8988T (cell line): ENCODE measurements around the gene HES3.

ENCODE experiments used
- DNase-seq: peaks from one replicate; pipeline ENCODE4 v3.0.0; 2011

HES3 gene, protein sequence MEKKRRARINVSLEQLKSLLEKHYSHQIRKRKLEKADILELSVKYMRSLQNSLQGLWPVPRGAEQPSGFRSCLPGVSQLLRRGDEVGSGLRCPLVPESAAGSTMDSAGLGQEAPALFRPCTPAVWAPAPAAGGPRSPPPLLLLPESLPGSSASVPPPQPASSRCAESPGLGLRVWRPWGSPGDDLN

DNA sequence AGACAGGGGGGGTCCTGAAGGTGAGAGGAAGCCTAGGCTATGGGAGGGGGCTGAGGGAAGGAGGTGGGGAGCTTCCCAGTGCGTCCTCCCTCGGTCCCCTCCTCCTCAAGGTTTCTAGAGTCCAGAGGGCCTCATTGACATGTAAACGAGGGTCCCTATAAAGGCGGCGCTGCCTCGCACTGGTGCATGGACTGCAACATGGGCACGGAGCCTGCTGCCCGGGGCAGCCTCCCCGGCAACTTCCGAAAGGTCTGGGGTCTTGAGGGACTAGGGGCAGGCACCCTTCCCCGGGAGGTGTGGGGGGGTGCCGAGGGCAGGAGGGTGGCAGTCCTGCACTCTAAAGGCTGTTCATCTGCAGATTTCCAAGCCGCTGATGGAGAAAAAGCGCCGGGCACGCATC, at the start of gene HES3:
Gene HES3 (plus strand): TSS at position 187 of the 400 bp plus-strand sequence. CDS start 187 bp downstream, at position 374.
- no peak for DNase-seq

DNA sequence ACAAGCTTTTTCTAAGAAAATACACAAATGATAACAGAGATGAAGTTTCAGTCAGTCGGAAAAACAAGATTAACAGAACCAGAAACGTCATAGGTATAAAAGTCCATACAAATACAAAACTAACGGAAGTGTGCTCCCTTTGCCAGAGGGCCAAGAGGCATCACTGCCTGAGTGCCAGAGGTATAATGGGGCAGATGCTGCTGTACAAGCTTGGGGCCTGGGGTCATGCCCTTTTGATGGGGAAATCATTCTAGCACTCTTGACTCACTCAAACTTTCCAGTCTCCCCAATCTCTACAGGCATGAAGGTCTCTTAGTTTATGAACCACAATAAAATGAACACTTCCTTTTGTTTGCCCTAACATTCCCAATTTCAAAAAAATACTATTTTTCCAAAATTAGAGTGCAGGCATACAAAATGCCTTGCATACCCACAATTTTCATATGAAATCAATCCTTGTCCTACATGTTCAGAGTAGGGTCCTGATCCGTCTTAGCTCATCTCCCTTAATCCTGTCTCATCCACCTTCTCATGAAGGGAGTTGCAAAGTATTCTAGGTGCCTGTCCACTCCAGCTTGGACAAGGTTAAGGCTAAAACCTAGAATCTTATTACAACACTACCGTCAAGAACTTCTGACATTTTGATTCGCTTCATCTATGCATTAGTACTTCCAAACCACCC, 46.1 kb upstream of the HES3 start:
- no peak for DNase-seq

DNA sequence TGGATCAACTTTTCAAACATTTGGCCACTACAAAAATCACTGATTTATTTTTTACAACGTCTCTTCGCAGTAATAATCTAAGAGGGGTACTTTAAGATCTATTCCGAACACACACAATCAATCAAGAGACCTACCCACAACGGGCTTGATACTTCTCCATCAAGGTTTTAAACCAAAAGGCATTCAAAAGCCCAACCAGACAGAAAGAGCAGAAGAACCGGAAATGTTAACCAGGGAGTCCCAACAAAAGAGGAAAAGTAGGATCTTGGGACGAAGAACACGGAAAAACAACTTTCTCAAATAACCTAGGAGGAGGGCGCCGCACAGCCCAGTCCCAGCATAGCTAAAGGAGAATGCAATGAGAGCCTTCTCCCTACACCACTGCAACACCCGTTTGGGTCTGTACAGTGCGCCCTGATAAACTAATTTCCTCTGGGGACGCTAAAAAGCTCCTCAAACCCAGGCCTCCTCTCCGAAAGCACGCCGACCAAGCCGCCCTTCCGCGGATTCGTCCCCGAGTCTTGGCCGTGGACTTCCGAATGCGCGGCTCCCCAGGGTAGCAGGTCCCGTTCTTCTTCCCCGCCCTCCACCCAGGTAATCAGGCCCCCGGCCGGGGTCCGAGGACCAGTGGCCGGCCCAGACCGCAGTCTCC, 45.2 kb upstream of the HES3 start:
- no peak for DNase-seq

DNA sequence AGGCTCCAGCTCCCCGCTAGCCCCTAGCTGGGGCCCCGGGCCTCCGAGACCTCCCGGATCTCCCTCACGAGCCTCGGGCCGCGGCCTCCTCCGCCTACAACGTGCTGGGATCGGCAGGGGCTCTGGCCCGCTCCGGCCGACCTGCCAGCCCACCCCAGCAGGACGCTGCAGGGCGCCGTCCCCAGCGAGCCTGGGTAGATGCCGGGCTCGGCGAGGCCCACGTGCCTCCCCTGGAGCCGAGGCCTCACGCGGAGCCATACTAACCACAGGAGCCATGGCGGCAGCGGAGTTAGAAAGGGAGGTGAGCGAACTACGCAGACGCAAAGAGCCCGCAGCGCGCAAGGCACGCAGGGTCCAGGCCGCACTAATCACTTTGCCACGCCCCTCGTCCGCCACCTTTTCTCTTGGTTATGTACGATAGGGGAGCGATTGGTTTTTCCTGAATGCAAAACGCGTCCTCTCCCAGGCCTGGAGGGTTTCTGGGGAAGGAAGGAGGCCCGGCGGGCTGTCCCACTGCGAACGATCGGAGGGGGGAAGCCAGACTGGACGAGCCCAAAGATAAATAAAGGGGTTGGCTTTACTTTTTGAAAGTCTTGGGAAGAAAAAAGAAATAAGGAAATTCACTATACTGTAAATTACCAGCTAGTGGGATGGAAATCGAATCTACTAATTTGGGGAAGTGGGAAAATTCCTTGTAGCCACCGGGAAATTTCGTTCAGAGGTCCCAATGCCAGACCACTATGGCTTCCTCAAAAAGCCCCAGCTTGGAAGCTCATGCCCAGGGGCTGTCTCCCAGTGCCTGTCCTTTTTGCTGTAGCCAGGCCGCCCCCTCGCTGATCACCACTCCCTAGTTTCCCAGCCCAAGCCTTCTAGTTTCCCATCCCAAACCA, 44.4 kb upstream of the HES3 start, which contains the start of gene RPL22:
Gene RPL22 (minus strand): TSS at position 298 of the 890 bp plus-strand sequence. CDS start 22 bp downstream, at position 276.
- peak; percentile 76 for DNase-seq

DNA sequence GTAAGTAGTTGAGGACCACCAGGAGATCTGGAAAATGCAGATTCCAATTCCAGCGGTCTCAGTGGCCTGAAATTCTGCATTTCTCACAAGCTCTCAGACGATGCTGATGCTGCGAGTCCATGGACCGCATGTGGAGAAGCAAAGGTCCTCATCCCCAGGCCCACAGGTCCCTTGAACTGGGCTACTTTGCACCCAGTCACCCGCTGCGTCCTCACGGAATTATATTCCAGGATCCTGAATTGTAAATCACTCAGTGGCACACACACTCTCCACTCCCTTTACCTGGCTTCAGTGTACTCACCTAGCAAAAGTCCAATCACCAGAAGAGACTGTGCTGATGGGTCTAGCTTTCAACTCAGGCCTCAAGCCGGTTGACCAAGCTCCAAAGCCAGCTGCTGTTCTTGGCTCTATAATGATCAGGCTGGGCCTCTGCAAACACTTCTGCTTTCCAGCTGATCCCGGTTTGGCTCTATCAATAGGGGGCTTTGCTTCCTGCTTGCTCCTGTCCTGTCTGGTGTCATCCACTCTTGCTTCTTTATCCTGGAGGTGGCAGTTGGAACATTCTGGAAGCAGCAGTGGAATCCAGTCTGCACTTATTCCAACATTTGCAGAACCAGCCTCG, 43.7 kb upstream of the HES3 start:
- DNase-seq, result no peak

DNA sequence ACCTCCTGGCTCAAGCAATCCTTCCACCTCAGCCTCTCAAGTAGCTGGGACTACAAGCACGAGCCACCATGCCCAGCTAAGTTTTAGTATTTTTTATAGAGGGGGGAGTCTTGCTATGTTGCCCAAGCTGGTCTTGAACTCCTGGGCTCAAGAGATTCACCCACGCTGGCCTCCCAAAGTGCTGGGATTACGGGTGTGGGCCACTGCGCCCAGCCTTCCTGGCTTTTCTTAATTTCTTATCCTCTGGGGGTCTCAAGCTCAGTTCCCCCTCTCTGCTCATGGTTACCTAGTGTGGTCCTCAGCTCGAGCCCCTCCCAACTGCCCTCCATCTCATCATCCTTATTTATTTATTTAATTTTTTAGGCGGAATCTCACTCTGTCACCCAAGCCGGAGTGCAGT, 41.7 kb upstream of the HES3 start:
- no peak for DNase-seq

DNA sequence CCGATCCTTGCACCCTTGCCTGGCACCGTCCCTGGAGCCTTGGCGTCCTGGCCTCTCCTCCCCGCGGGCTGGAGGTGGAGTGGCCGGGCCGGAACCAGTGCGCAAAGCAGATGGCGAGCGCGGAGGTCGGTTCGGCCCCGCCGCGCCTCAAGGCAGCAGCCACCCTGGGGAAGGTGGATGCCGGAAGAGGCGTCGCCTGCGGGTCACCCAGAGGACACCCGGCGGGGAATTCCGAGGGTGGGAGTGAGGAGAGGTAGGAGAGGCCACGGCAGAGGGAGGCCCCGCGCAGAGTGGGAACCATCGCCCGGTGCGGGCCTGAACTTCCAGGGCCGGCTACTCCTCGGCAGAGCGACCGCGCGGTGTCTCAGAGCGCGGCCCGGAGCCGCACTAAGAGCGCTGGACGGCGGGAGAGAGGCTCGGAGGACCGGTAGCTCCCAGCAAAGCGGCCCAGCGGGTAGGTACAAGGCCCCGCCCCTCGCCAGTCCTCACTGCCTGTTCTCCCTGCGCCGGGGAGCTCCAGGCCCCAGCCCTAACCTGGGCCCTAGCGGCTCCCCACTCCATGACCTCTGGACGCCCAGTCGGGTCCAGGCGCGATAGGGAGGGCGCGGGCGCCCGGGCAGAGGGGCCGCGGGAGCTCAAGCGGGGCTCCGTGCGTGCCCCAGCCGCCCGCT, 38.0 kb upstream of the HES3 start, which contains the start of gene RNF207:
Gene RNF207 (plus strand): TSS at position 271 of the 671 bp plus-strand sequence. CDS start 417 bp downstream, outside the sequence.
- DNase-seq, result peak; percentile 95

DNA sequence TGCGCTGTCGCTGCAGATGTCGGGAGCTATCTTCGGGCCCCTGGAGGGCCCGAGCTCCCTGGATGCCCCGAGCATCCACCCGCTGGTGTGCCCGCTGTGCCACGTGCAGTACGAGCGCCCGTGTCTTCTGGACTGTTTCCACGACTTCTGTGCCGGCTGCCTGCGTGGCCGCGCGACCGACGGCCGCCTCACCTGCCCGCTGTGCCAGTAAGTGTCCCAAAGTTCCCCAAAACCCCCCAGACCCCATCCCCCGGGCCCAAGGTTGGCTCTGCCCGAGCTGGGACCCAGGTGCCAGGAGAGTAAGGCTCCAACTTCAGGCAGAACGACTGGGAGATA, 37.5 kb upstream of the HES3 start:
- no peak for DNase-seq

DNA sequence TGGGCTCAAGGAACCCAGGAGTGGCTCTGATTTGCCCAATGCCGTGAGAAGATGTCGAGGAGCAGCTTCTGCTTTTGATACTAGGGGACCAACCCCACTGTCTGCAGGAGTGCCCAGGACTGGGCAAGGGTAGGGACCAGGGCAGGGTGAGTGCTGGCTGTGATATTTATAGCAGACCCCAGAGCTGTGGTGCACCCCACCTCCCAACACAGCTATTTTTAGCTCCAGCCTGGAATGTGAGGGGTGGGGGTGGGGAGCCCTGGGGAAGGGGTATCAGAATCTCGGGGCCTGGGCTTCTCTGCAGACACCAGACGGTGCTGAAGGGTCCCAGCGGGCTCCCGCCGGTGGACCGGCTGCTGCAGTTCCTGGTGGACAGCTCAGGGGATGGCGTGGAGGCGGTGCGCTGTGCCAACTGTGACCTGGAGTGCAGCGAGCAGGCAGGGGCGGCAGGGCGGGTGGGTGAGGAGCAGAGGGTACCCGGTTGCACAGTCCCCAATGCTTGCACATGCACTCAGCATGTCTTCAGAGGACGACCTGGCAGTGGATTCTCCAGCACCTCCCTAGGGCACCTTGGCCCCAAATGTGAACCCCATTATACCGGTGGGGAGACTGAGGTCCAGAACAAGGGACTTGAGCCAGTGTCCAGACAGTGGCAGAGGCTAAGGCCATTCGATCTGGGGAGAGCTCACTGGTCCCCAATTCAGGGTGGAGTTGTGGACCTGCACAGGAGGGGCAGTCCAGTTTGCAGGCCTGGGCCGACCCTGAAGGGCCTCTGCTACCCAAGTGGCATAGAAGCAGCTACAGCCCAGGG, 36.7 kb upstream of the HES3 start:
- no peak for DNase-seq

DNA sequence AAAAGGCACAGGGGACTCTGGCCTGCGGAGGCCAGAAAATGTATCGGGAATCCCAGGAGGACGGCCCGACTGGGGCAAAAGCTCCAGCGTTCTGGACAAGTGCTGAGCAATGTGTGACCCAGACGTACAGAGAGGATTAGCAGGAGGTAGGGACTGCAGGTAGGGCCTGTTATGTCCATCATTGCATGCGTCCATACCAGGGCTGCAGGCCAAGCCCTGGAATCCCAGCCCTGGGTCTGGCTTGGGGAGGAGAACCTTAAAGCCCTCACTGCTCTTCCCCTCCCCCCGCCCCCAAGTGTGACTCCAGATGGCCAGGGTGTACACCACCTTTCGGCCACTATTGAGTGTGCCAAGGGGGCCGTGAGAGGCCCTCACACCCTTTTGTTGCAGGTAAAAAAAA, 36.1 kb upstream of the HES3 start:
- DNase-seq, result no peak

DNA sequence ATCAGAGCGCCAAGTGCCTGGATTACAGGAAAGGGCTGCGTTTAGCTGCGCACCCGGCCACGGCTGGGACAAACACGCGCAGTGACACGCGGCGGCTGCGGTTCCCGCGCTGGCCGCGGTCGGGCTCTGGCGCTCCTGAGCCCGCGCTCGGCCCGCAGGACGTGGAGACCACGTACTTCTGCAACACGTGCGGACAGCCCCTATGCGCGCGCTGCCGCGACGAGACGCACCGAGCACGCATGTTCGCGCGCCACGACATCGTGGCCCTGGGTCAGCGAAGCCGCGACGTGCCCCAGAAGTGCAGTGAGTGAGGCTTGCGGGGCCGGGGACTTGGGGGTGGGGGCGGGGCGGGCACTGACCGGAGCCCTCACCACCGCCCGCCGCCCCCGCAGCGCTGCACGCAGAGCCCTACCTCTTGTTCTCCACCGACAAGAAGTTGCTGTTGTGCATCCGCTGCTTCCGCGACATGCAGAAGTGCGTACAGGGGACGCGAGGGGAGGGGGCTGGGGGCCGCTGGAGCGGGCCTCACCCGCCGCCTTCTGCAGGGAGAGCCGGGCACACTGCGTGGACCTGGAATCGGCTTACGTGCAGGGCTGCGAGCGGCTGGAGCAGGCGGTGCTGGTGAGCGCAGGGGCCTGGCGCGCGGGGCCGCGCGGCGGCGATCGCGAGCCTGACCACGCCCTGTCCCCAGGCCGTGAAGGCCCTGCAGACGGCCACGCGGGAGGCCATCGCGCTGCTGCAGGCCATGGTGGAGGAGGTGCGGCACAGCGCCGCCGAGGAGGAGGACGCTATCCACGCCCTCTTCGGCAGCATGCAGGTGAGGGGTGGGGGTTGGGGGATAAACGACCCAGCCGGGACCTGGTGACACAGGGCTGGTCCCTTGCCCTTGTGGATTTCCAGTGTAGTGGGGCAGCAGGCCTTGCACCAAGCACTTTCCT, 35.0 kb upstream of the HES3 start:
- DNase-seq, result no peak

DNA sequence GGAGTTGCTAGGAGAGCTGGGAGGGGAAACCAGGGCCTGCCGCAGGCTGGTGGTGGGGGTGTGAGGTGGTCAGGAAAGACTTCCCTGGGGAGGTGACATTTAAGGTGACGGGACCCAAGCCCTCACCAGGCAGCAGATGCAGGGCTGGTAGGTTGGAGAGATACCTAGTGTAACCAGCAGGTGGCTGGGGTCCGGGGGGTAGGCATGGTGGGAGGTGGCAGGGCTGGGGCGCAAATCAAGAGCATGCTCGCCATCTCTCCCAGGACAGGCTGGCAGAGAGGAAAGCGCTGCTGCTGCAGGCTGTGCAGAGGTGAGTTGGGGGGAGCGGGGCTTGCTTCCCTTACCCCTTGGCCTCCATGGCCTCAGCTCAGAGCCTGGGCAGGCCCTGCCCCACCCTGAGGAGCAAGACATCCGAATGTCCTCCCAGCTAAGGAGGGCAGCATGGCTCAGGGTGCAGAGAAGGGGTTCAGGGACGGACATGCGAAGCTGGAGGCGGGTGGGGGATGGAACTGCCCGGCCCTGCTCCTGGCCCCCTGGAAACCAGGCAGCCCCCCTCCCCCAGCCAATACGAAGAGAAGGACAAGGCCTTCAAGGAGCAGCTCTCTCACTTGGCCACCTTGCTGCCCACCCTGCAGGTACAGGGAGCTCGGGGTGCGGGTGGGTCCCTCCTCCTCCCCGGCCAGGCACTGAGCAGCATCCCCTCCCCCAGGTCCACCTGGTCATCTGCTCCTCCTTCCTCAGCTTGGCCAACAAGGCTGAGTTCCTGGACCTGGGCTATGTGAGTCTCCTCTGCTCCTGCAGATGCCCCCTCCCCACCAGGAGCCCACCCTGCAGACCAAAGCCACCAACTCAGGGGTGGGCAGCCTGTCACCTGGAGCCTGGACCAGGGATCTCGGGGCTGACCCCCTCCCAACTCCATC, 34.1 kb upstream of the HES3 start:
- DNase-seq, result no peak

DNA sequence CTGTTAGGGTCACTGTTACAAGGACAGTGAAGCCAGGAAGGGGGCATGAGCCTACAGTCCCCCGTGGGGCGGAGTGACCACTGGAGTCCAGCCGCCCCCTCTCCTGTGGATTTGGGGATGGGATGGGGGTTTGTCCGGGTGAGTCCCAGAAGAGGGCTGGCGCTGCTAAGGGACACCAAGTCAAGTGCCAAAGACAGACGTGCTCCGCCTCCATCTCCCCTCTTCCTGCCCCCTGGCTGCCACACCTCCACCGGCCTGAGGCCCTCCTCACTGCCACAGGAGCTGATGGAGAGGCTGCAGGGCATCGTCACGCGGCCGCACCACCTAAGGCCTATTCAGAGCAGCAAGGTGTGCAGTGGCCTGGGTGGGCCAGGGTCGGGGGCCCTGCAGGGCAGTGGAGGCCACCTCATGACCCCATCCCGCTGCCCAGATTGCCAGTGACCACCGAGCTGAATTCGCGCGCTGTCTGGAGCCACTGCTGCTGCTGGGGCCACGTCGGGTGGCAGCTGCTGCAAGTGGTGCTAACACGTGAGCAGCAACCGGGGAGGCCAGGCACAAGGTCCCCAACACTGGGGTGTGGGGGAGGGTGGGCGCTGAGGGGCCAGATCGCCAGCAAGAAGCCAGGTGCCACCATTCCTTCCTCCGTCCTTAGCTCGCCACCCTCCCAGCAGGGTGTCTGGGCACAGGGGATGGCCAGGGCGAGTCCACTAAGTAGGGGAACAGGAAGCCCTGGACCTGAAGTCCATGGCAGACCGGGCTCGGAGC, 33.2 kb upstream of the HES3 start:
- DNase-seq, result no peak

DNA sequence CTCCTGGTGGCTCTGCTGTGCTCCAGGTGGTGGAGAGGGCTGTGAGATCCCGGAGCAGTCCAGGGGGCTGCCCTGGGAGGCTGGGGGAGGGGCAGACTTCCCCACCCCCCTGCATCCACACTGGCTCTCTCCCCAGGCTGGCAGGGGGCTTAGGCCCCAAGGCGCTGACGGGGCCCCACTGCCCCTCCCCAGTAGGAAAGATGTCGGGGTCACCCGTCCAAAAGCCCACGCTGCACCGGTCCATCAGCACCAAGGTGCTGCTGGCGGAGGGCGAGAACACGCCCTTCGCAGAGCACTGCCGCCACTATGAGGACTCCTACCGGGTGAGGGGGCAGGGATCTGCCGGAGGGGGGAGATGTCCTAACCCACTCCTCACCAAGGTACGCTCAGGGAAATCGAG, 32.2 kb upstream of the HES3 start:
- DNase-seq, result no peak

DNA sequence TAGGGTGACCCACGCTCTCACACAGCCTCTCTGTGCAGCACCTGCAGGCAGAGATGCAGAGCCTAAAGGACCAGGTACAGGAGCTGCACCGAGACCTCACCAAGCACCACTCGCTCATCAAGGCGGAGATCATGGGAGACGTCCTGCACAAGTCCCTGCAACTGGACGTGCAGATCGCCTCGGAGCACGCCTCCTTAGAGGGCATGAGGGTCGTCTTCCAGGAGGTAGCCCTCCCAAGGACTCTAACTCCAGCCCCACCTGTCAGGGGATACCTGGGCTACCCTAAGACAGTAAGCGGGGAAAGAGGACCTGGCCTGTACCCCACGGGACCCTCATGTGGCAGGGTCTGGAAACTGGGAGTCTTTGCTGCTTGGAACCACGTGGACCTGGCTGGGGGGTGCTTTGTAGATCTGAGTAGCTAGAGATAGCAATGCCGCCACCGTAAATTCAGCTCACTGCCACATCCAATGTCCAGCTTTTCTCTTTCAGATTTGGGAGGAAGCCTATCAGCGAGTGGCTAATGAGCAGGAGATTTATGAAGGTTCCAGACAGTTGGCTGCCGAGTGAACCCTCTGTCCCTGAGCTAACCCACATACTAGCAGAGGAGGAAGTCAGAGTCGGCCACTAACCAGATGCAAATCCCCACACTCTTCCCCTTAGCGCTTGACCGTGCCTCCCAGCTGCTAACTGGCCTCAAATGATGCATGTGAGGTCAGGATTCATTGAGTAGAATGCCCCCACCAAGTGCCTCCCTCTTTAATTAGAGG, 31.6 kb upstream of the HES3 start:
- DNase-seq, result no peak

DNA sequence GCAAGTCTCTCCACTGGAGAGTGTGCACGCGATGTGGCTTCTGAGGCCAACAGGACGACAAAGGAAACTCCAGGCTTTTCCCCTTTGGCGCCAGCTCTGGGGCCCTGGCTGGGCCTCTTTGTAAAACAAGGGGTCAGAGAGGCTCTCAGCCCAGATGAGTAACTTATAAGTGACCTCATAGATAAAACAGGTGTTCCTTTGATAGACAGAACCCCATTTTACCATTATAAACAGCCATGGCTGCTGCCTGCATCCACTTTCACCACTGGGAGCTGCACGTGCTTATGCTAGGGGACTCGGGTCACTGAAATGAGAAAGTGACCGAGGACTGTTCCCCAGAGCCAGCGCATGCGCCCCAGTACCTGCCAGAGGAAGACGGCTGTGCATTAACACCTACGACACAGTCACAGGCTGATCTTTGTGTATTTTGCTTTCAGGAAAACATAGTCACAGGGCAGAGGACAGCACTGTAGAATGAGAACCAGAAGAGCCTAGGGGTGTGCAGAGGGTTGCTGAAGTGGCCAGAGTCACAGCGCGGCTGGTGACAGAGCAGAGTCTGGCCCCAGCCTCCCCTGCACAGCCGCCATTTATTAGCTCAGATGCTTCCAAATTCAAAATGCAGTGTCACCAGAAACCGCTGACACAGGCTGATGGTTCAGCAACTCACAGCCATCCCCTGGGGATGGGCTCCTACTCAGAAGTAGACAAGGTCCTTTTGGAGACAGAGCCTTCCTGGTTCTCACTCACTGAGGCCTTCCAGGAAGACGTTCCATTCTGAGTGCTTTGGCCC, 25.4 kb upstream of the HES3 start:
- DNase-seq, result no peak
